Measurements from ENCODE around the gene SNAI3.

DNA sequence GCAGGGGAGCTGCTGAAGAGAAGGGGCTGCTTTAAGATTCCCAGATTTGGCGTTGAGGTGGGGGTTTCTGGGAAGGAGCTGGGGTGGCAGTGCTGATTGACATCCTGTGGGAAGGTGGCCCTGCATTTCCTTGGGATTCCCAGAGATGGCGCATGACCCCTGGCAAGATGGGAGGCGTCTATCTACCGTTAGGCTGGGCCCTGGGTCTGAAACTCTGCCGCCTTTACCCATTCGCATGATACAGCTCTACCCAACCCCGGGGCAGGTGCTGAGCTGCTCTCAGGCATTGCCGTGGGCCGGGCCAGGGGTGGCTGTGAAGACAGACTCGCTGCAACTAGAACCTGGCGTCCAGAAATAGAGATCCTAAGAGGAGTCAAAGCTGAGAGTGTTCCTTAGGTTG lies 13.5 kb downstream of the SNAI3 start:
- TF ChIP-seq POLR2A (IDR thresholded peaks at IDR 0.05; ENCODE audit: low read depth) (no peak), POLR2AphosphoS5 (IDR thresholded peaks at IDR 0.05) (no peak)

Data from esophagus muscularis mucosa (tissue), 2 donors.